Naive B cell (primary cell): Measurements from ENCODE around the gene CABLES2. TPM values are rescaled to one million over a fixed set of nuclear protein-coding genes. Genes with fewer than 3 reads are reported as not detected.

ENCODE experiments used
- ATAC-seq, 2 donors: fragments of 150-1000 bp; cut with Tn5 transposase; 2 replicates each; pipeline ENCODE4 v1.10.0; 2021; ENCODE audit warnings: low read depth in 2 of 2, mild to moderate bottlenecking in 2 of 2, moderate library complexity in 2 of 2
- DNase-seq: peaks from one replicate; pipeline ENCODE4 v3.0.0; 2022
- H3K27ac Mint-ChIP-seq, 6 donors: one replicate each; pipeline ENCODE4 v1.8.0; 2020 to 2022; ENCODE audit warnings: mild to moderate bottlenecking in 6 of 6, mixed read lengths in 6 of 6, moderate library complexity in 5 of 6, inconsistent platforms in 2 of 6
- H3K27me3 Mint-ChIP-seq, 3 donors: one replicate each; pipeline ENCODE4 v1.8.0; 2021 to 2022; ENCODE audit warnings: mixed read lengths in 3 of 3, mild to moderate bottlenecking in 1 of 3
- H3K36me3 Mint-ChIP-seq, 2 donors: one replicate each; pipeline ENCODE4 v1.8.0; 2020 to 2022; ENCODE audit warnings: mixed read lengths in 2 of 2, inconsistent platforms in 1 of 2, mild to moderate bottlenecking in 1 of 2
- H3K4me1 Mint-ChIP-seq, 3 donors: one replicate each; pipeline ENCODE4 v1.8.0; 2020 to 2022; ENCODE audit warnings: mixed read lengths in 3 of 3, inconsistent platforms in 1 of 3, mild to moderate bottlenecking in 1 of 3, moderate library complexity in 1 of 3
- H3K4me3 Mint-ChIP-seq, 8 donors: one replicate each; pipeline ENCODE4 v1.8.0; 2020 to 2022; ENCODE audit warnings: mild to moderate bottlenecking in 8 of 8, mixed read lengths in 8 of 8, moderate library complexity in 8 of 8, inconsistent platforms in 2 of 8
- H3K9me3 Mint-ChIP-seq, 7 donors: one replicate each; pipeline ENCODE4 v1.8.0; 2020 to 2022; ENCODE audit warnings: mixed read lengths in 7 of 7, mild to moderate bottlenecking in 5 of 7, inconsistent platforms in 2 of 7, moderate library complexity in 1 of 7
- polyA plus RNA-seq, 6 donors: library from polyadenylated mRNA; unstranded; fragments of 300-500 nt; fragmentation: Illumina TruSeq; gene quantifications; one replicate each; pipeline ENCODE4 v1.2.3, GENCODE V29; 2021; ENCODE audit warnings: low read depth in 6 of 6

The CABLES2 gene
- polyA plus RNA-seq, 6 donors from 2014 or later: 1.00 to 3.3 (median 1.2) TPM; not detected in 1

DNA sequence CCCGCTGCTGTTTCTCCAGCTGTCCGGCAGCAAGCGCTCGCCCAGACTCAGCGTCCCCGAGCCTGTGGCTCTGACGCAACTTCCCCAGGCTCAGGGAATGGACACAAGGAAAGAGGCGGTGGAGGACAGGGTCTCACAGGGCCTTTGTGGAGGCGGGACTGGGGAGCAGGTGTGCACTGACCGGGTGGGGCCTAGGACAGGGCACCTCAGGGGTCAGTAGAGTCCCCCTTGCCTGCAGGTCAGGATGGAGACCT is 60.0 kb downstream of the CABLES2 start:
- Mint-ChIP-seq H3K4me3 (no peak overlapping the region), H3K36me3 (peaks cover 0 to 18% of the 10 kb centered on the region in 2 donors), H3K9me3 (peaks cover 0 to 4% (median 0%) of the 10 kb centered on the region in 7 donors), H3K4me1 (peaks cover 2 to 5% (median 3%) of the 10 kb centered on the region in 3 donors), H3K27me3 (no peaks in the 10 kb centered on the region), H3K27ac (no peak overlapping the region)
- ATAC-seq (no peak), DNase-seq (no peak)

DNA sequence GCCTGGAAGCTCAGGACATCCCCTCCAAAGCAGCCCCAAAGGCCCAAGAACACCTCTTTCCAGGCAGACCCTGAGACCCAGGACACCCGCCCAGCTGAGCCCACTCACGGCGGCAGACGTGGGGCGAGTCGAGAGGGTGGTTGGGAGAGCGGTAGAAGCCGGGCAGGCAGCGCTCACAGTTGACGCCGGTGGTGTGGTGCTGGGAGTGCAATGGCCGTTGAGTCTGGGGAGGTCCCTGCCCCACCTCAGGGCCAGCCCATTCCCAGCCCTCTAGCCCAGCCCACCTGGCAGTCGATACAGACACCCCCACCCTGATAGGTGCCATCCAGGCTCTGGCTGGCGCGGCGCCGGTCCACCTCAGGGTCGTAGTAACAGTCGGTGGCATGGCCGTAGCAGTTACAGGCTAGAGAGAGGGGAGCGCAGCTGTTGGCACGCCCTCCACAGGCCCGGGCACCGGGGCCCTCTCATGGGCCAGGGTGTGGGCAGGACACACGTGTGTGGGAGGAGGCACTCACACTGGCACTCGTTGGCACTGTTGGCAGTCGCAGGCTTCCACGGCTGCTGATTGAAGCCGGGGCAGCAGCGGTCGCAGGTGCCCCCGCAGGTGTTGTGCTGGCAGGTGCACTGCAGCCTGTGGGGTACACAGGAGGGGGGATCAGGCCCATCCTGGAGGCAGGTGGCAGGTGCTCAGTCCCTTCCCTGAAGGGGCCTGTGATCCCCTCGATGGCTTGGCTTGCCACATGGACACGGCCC is 60.5 kb downstream of the CABLES2 start:
- DNase-seq (no peak), ATAC-seq (no peak)
- H3K9me3 Mint-ChIP-seq: peaks cover 0 to 4% (median 0%) of the 10 kb centered on the region in 7 donors
- H3K36me3 Mint-ChIP-seq: peaks cover 0 to 18% of the 10 kb centered on the region in 2 donors
- H3K27me3 Mint-ChIP-seq: no peaks in the 10 kb centered on the region
- no peak overlapping the region for H3K27ac Mint-ChIP-seq
- peaks cover 2 to 5% (median 3%) of the 10 kb centered on the region in 3 donors for H3K4me1 Mint-ChIP-seq
- H3K4me3 Mint-ChIP-seq: no peak overlapping the region

DNA sequence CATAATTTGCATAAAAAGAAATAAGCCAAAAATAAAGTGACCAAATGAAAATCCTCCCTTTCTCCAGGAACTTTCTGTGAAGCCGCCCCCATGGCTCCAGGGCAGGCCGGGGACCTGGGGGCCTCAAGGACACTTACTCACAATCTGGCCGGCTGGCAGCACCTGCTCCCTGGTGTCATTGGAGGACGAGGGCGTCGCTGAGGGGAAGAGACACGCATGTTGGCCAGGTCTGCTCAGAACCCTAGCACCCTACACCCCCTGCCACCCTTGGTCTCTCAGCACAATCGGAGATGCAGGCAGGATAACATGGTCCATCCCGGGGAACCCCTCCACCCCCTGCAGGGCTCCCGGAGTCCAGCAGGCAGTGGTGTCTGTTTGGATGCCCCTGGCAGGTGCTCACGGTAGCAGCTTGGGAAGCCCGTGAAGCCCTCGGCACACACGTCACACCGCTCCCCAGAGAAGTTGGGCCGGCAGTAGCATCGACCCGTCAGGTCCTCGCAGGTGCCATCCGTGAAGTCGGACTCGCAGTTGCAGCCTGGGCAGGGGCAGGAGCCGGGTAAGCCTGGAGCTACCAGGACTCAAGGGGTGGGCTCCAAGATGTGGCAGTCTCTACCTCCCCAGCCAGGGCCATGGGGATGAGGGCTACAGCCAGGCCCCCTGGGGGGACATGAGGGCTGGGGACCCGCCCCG is 61.3 kb downstream of the CABLES2 start:
- no peak for DNase-seq

DNA sequence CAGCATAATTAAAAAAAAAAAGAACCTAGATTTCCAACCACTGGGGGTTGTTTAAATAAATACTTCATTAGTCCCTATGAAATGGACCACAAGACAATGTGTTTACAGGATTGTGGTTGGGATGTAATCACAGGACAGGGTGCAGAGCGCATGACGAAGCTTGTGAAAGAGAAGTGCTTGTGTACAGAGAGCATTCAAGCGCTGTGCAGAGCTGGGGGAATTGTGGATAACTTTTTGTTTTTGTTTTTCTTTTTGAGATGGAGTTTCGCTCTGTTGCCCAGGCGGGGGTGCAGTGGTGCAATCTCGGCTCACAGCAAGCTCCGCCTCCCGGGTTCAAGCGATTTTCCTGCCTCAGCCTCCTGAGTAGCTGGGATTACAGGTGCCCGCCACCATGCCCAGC is 62.3 kb downstream of the CABLES2 start:
- H3K4me3 Mint-ChIP-seq: no peak overlapping the region
- ATAC-seq: no peak
- H3K27me3 Mint-ChIP-seq: no peaks in the 10 kb centered on the region
- peaks cover 0 to 4% (median 0%) of the 10 kb centered on the region in 7 donors for H3K9me3 Mint-ChIP-seq
- peaks cover 7 to 9% (median 8%) of the 10 kb centered on the region in 3 donors for H3K4me1 Mint-ChIP-seq
- no peak for DNase-seq
- H3K27ac Mint-ChIP-seq: no peak overlapping the region
- peaks cover 0 to 23% of the 10 kb centered on the region in 2 donors for H3K36me3 Mint-ChIP-seq

More for the DNA sequence above, 61.3 kb downstream of the CABLES2 start:
- peaks cover 0 to 4% (median 0%) of the 10 kb centered on the region in 7 donors for H3K9me3 Mint-ChIP-seq
- peaks cover 0 to 18% of the 10 kb centered on the region in 2 donors for H3K36me3 Mint-ChIP-seq
- H3K4me3 Mint-ChIP-seq: no peak overlapping the region
- no peak for ATAC-seq
- H3K27ac Mint-ChIP-seq: no peak overlapping the region
- peaks cover 2 to 5% (median 3%) of the 10 kb centered on the region in 3 donors for H3K4me1 Mint-ChIP-seq
- no peaks in the 10 kb centered on the region for H3K27me3 Mint-ChIP-seq

DNA sequence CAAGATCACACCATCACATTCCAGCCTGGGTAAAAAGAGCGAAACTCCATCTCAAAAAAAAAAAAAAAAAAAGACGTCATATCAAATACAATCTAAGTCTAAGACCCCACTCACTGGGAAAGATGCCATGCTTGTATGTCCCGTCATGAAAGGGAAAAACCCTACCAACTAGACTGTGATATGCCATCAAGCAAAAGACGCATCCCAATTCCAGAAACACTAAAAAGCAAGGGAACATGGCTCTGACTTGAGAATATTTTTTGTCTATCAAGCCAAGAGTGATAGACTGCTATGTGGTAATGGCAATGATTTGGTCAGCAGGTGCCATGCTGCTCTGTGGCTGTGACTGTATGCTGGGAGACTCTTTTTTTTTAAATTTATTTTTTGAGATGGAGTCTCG is 63.0 kb downstream of the CABLES2 start:
- Mint-ChIP-seq H3K9me3 (peaks cover 0 to 4% (median 0%) of the 10 kb centered on the region in 7 donors), H3K27me3 (no peaks in the 10 kb centered on the region), H3K36me3 (peaks cover 0 to 19% of the 10 kb centered on the region in 2 donors), H3K4me1 (peaks cover 9 to 13% (median 10%) of the 10 kb centered on the region in 3 donors), H3K27ac (no peak overlapping the region), H3K4me3 (no peak overlapping the region)
- DNase-seq: no peak
- ATAC-seq: no peak

DNA sequence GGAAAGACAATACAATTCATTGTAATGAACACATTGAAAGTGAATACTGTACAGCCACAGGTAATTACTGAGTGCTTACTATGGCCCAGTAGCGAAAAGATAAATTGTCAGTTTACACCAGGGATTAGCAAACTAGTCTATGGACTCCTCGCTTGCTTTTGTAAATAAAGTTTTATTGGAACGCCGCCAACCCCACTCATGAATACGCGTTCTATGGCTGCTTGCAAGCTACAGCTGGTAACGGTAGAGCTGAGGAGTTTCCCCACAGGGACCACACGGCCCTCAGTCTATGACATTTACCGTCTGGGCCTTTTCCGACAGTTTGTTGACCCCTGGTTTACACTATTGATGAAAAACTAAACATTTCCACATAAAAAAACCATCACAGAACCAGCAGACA is 64.2 kb downstream of the CABLES2 start:
- Mint-ChIP-seq H3K4me1 (peaks cover 14 to 25% (median 20%) of the 10 kb centered on the region in 3 donors), H3K27ac (peak overlapping the region in 1 of 6 donors; percentile 47)

DNA sequence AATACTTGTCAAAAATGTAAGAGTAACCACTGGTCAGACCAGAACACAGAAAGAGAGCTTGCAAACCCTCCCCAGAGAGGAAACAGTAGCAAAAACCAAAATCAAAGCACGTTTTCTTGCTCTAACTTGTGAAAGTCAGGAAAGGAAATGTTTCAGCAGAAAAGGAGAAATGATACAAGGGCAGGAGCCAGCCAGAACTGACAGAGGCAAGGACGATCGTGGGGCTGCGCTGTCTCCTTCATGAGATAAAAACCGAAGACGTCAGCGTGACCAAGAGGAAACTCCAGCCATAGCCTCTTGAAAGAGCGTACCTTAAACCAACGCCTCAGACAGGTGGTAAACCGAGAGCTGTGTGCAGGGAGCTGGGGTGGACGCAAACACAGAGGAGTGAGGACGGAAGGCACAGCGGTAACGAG is 67.4 kb downstream of the CABLES2 start:
- peak; percentile 83 for DNase-seq
- H3K27me3 Mint-ChIP-seq: no peaks in the 10 kb centered on the region
- peaks cover 0 to 7% of the 10 kb centered on the region in 2 donors for H3K36me3 Mint-ChIP-seq
- peak overlapping the region; percentile 79 to 93 (median 88) for H3K4me3 Mint-ChIP-seq
- H3K9me3 Mint-ChIP-seq: no peaks in the 10 kb centered on the region
- ATAC-seq: peak; percentile 66
- H3K27ac Mint-ChIP-seq: peak overlapping the region; percentile 96 to 99 (median 98)
- H3K4me1 Mint-ChIP-seq: peaks cover 42 to 51% (median 48%) of the 10 kb centered on the region in 3 donors

More for the DNA sequence above, 64.2 kb downstream of the CABLES2 start:
- Mint-ChIP-seq H3K9me3 (no peaks in the 10 kb centered on the region), H3K4me3 (no peak overlapping the region), H3K36me3 (peaks cover 0 to 7% of the 10 kb centered on the region in 2 donors), H3K27me3 (no peaks in the 10 kb centered on the region)
- DNase-seq (no peak), ATAC-seq (no peak)

Other genes starting within 250 kb of the CABLES2 start
- gene MTG2, start 224.3 kb downstream of the CABLES2 start, polyA plus RNA-seq: 10 to 100 TPM; 12.7 to 19.1 (median 16.3) TPM
- not detected for gene HRH3, start 187.0 kb downstream of the CABLES2 start, polyA plus RNA-seq
- 10 to 100 TPM; 15.8 to 29.5 (median 17.7) TPM for gene OSBPL2, start 168.8 kb downstream of the CABLES2 start, polyA plus RNA-seq
- gene ADRM1, start 104.3 kb downstream of the CABLES2 start, polyA plus RNA-seq: 100 to 1,000 TPM in 2 of 6 donors, 10 to 100 TPM in 4; 75.6 to 111 (median 89.0) TPM
- gene LAMA5, start 40.0 kb downstream of the CABLES2 start, polyA plus RNA-seq: 10 to 100 TPM in 1 of 6 donors, 1 to 10 TPM in 4, under 1 TPM in 1; 0.50 to 11.9 (median 6.1) TPM
- gene RPS21, start 20.2 kb downstream of the CABLES2 start, polyA plus RNA-seq: 1,000 to 10,000 TPM; 1,712 to 3,127 (median 2,557) TPM
- gene RBBP8NL, start 20.3 kb upstream of the CABLES2 start, polyA plus RNA-seq: not detected
- not detected for gene GATA5, start 68.7 kb upstream of the CABLES2 start, polyA plus RNA-seq
- gene SLCO4A1, start 235.2 kb upstream of the CABLES2 start, polyA plus RNA-seq: 1 to 10 TPM in 3 of 6 donors, under 1 TPM in 3; 0.29 to 4.6 (median 0.91) TPM